HG03342 (cell line): ENCODE measurements around the gene THAP12.
"Not testable (repeated sequence)": the region's sequence is repeated elsewhere in the genome, so short reads cannot be mapped to it uniquely, and the experiment has no call there.

ENCODE experiments used
- ATAC-seq: cut with Tn5 transposase; IDR thresholded peaks from one replicate; pipeline ENCODE4 v1.9.1; 2021; ENCODE audit warnings: mild to moderate bottlenecking, moderate library complexity; ENCODE audit not compliant: unreplicated experiment

THAP12 gene

DNA sequence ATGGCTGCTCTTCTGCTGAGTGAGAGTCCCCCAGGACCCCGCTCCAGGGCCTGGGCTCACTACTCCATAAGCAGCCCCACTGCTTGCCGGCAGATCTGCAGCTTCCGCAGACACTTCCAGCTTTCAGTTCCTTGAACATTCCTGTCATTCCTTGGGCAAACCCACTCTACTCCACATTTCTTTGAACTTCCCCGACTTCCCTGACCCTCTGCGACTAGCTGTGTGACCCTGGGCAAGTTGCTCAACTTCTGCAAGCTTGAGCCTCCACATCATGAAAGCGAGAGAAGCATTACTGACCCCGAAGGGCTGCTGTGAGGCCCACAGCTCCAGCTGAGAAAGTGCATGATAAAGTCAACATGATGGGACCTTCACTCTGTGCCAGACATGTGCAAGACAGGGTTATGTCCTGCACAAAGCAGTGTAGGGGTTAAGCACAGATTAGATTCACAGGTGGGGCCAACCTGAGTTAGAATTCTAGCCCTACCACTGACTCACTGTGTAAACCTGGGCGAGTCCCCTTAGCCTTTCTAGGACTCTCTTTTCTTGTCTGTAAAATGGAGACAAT lies 51.8 kb downstream of the THAP12 start:
- no peak for ATAC-seq

DNA sequence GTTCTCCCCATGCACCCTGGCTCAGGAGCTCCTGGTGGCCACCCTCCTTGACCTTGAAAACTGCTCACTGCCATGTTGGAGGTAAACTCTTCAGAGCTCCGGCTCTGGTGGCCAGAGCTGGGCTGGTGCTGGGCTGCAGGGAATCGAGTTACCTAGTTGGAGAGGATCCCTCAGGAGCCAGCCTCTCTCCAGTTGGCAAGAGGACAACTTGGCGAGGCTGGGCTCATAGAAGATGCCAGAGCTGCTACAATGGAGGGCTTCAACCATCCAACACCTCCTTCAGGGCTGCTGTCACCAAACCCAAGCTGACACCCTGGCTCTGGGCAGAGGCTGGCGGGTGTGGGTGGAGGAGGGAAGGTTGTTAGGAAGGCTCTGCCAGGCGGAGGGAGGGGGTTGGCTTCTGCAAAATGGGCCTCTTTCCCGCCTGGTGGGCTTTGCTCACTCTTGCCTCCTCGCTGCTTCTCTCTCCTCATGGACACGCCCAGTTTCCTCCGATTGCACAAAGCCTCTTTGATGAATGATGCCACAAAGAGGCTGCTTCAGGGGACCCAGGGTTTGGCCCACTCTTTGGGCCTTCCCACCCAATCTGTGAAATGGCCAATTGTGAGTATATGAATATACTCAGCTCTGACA lies 53.1 kb downstream of the THAP12 start:
- no peak for ATAC-seq

DNA sequence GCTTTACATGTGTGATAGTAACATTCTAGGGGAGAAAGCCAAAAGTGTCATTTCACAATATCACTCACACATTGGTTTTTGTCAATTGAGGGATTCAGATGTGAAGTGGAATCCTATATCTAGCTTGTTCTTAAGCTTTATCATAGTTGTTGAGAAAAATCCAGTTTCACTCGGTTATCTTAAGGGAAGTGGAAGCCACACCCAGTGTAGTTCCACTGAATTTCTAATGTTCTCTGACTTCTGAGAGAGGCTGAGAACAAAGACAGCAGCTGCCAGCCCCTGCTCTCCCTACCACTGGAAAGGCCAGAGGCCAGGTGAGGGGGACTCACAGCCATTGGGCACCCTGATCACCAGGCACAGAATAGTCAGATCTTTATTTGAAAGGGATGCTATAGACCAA lies 53.7 kb downstream of the THAP12 start:
- ATAC-seq, result no peak

DNA sequence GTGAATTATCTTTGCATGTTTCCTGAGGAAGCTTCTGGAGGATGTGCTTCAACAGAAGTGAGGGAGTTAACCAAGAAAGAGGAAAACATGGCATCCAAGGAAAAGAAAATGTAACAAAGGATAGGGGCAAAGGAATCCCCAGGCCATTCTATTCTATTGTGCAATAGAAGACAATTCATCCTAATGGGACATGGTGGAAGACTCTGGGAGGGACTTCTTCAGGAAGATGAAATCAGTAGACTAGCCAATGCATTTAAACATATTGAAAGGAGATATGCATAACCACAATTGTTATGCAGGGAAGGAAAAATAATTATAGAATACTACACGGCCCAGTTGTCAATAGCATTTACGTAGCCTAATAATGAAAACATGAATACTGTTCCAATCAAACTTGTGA lies 55.7 kb downstream of the THAP12 start:
- no peak for ATAC-seq

DNA sequence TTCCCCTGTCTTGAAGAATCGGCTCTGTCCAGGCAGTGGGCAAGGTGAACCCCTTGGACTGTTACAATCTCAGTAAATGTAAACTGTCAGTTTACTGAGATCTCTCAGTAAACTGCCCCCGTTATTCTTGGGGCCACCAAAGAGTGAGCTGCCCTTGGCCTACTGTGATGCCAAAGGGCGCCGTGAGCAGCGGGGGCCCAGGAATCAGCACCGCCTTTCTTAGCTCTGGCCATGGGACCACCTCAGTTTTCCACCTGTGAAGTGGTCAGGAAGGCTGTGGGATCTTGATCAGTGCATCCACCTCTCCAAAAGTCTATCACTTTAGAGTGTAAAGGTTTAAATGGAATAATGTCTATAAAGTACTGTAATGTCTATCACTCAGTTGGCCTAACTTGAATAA lies 57.1 kb downstream of the THAP12 start:
- no peak for ATAC-seq

DNA sequence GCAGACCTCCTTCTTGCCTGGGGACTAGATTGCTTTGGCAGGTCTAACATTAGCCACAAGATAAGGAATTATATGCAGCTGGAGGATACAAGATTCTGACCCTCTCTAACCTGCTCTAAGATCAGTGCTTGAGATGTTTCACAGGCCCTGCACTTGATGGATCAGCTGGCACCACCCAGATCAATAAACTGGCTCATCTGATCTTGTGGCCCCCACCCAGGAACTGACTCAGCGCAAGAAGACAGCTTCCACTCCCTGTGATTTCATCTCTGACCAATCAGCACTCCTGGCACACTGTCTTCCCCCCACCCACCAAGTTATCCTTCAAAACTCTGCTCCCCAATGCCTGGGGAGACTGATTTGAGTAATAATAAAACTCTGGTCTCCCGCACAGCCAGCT lies 57.6 kb downstream of the THAP12 start:
- not testable (repeated sequence) for ATAC-seq

DNA sequence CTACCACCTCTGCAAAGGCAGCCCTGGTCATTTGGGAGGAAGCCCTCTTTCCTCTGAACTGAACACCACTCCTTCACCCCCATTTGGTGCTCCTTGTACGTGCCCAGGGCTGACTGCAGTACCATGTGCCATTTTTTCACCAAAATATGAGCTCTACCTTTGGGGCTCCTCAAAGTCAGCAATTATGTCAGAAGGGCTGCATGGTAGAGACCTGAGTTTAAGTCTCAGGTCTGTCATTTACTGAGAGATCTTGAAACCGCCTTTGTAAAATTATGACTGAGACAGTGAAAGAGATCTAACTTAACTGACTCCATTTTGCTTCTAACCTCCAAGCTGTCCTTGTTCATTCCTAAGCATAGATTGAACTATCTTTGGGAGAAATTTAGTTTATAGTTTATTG lies 58.0 kb downstream of the THAP12 start:
- no peak for ATAC-seq

DNA sequence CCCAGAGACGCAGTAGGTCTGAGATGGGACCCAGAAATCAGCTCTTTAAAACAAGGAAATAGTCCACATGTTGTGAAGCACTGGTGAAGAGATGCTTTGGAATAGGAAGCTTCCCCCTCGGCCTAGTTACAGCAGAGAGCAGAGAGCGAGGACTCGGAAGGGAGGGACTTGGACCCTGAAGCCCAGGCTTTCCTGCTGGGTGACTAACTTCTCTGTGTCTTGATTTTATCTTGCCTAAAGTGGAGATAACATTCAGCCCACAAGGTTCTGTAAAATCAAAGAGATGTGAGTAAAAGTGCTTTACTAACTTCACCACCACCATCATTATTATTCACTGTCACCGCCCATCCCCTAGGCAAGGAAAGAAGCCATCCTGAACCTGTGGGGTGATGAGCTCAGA lies 58.4 kb downstream of the THAP12 start:
- ATAC-seq, result no peak

DNA sequence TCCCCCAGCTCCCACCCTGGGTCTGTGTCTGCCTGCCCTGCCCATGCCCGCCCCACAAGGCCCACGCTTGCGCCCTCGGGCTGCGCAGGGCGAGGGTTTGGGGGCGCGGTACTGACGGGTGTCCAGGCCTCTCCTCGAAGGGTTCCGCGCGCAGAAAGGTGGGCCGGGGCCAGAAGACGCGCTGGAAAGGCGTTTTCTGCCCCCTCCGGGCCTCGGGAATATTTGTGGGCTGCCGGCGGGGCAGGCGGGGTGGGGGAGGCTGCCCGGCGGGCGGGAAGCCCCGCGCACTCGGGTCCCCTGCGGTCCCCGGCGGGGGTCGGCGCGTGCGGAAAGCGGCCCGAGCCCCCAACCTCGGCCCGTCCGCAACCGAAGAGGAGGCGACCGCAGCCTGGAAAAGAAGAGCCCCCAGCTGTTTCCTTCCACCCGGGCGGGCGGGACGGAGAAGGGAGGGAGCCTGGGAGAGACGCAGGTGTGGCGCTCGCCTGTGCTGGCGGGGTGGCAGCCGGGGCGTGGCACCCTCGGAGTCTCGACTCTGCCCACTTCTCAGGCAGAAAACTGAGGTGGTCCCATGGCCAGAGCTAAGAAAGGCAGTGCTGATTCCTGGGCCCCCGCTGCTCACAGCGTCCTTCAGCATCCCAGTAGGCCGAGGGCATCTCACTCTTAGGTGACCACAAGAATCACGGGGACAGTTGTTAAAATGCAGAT lies 59.0 kb downstream of the THAP12 start:
- no peak for ATAC-seq

DNA sequence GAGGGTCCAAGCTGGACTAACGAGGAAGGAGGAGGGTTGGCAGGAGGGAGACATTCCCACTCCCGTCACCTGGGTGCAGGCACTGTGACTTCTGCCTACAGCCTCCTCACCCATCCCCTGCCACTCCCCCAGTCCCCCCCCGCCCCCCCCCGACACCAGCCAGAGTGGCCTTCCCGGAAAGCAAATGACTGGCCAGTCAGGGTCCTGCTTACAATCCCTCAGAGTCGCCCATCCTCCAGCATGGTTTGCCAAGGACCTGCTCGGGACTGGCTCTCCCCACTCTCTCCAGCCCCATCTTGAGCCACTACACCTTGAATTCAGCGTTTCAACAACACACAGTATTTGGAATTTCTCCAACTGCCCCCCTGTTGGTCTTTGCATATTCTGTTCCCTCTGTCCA lies 59.6 kb downstream of the THAP12 start:
- no peak for ATAC-seq

DNA sequence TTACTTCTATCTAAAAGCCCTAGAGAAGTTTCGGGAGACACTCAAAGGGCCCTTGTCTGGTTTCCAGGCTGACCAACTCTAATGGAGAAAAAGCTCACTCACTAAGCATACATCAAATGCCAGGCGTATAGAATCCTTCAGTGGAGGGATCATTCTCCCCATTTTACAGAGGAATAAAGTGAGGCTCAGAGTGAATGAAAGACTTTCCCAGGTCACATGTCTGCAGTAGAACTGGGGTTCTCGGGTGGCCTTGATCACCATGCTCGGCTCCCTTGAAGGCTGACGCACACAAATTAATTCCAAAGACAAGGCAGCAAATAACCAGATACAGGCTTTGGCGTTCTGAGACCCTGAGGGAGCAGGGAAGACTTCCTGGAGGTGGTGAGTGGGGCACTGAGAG lies 60.0 kb downstream of the THAP12 start:
- no peak for ATAC-seq

DNA sequence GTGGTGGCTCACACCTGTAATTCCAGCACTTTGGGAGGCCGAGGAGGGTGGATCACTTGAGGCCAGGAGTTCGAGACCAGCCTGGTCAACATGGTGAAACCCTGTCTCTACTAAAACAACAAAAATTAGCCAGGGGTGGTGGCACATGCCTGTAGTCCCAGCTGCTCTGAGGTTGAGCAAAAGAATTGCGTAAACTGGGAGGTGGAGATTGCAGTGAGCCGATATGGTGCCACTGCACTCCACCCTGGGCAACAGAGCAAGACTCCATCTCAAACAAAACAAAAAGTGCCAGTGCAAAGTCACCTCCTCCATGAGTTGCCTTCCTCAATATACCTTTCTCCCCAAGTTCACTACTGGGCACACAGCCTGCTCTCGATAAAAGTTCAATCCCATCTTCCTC lies 61.1 kb downstream of the THAP12 start:
- not testable (repeated sequence) for ATAC-seq

DNA sequence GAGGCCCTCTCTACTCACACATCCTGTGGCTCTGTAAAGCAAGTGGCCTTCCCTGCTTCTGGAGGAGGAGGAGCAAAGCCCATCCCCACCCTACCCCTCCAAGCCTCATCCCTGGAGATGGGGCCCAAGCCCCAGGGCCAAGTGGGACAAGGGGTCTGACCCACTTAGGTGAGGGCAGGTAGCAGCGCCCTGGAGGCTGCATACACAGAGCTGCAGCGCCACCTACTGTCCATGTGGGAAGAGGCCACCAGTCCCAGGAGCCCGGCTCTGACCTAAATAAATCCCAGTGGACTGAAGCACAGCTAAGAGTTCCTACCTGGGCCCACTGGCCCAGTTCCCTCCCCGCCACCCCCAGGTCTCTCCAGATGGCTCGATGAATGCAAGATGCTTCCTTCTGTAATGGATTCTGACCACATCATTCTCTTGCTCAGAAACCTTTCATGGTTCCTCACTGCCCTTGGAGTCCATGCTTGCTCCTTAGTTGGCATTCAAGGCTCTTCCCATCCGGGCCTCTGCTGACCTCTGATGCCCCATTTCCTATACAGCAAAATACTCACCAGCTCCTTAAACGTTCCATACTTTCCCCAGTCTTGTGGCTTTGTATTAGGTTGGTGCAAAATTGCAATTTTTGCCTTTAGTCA lies 62.1 kb downstream of the THAP12 start:
- no peak for ATAC-seq

DNA sequence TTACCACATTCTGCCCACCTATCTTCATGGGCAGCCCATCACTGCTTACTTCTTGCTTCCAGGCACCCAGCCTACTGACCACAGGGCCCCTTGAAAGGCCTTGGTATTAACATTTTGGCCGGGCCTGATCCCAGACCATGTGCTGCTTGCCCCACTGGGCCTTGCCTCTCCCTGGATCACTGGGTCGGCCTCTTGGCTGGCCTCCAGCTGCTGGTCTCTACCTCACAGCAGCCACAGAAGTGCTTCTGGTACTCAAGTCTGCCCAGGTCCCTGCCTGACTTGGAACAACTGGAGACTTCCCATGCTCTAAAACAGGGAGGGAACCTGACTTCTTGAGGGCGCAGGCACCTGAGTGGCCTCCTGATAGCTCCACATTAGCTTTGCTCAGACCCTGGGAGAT lies 63.6 kb downstream of the THAP12 start:
- no peak for ATAC-seq

DNA sequence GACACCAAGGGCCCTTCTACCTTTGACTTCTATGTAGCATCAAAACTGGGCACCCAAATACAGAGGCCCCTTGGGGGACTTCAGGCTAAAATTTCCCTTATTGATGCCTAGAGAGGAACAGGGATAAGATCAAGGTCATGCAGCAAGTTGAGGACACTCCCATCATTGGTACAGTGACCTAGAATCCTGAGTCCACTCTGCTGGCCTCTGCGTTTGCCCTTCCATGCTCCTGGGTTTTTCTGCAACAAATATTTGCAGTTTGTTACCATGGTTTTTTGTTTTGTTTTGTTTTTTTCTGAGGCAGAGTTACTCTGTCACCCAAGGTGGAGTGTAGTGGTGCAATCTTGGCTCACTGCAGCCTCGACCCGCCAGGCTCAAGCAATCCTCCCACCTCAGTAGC lies 64.2 kb downstream of the THAP12 start:
- ATAC-seq, result no peak

DNA sequence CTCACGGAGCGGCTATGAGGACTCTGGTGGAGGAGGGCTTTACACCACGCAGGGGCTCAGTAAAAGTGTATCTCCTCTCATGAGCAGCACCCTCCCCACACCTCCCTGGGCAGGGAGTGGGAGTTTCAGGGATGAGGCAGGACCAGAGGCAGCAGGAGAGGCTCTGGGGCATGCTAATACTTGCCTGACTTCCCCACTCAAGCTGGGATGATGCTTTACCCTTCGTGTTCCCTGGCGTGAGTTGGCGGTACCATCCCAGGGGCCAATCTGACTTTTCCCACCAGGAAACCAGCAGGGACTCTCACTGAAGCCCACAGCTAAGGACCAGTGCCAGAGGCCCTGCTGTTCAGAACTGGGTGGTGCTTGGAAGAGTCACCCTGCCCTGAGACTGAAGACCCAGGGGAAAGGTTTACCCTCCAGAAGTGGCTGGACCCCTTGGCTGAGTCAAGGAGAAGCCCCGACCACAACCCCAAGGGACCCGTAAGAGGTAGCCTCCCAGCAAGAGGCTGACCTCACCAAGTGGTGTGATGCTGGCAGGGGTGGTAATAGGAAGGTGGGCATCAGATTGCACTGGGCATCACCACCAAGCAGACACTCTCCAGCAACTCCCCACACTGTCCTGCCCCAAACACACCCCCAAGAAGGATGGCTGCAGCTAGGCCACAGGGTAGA lies 65.6 kb downstream of the THAP12 start:
- no peak for ATAC-seq

DNA sequence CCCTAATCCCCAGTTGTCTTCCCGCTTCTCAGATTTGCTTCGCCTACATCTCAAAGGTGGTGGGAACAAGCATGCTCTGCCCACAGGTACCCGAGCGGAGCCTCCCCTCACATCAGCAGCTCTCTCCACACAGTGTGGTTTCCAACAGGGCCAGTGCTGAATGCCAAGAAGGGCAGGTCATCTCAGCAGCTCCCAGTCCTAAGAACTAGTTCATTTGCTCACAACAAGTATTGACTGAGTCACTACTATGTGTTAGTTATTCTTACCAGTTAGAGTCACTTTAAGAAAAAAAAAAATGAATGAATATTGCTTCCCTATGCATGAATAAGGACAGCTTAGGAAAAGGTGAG lies 66.2 kb downstream of the THAP12 start:
- no peak for ATAC-seq

DNA sequence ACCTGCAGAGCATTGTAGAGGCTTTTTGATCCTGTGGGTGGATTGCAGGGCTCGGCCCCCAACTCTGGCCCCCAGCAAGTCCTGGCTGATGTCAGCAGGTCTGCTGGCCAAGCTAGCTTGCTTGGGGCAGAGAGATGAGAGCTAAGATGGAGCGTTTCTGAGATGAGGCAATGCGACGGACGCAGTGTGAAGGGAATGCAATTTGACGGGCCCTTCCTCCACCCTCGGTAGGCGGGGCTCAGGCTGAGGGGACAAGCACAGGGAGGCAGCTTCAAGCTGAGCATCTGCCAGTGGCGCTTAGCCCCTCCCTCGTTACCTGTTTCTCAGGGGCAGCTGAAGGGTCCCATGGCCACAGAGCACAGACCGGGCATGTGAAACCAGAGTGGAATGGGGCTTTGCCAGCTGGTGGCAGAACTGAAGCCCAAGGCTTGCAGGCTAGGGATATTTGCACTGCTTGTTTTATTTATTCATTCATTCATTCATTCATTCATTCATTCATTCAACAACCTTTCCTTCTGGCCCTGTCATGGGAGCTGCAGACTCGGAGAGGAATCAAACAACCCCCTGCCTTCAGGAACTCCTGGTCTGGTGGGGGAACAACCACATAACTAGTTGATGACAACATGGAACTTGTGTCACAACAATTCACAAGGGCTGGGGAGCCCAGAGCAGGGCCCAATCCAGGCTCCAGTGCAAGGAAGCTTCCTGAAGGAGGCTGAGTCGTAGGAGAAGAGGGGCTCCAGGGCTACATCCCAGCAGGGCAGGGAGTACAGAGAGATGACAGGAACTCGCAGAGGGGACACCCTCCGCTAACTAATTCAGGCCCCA lies 66.8 kb downstream of the THAP12 start:
- ATAC-seq, result no peak

DNA sequence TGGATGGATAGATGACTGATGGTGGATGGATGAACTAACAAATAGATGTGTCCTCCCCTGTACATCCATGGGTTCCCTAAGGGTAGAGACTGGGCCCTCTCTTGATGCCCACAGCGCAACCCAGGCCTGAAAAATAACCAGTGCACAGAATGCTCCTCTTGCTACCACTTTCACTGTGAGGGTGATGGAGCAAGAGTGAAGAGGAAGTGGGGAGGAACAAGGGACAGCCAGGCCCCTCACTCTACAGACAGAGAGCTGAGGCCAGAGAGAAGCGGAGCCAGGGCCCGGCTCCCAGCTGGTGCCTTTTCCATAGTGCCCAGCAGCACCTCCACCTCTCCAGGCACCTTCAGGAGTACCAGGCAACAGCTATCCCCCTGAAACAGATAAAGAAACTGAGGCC lies 67.7 kb downstream of the THAP12 start:
- no peak for ATAC-seq

DNA sequence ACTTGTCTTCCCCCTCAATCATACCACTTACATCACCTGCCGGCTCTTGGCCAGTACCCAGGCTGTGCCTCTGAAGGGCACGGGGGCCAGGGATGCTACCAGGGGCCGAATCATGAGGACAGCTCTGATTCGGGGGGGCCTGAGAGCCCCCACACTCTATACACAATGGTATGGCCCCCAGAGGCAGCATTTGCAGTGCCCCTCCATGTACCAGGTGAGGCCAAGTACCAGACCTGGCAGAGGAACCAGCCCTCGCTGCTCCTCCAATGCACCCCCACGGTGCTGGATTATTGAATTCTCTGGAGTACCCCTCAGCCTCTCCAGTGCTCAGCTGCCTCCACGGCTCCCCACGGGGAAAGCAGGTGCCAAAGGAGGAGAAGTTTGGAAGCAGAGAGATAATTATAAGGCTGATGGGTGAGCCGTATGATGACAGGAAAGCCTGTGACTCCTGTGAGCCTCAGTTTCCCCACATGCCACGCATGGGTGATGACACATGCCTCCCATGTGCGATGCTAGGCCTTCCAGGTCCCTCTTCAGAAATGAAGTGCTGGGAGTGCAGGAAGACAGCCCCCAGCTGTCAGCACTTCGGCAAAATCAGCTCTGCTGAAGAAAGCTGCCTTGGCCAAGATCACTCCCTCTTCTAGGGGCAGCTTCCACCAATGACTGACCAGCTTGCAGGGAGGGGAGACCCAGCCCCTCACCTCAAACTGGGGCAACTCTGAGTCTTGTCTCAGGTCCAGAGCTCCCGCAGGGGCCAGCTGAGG lies 69.9 kb downstream of the THAP12 start:
- ATAC-seq, result no peak
